Common myeloid progenitor, CD34-positive (primary cell): ENCODE data around the gene TMEM9.

ENCODE experiments used
- CTCF ChIA-PET: fragments of 350-600 bp; sonication (Branson Sonifier 250); formaldehyde crosslinking; loops from one replicate; lab custom pipeline; 2021; ENCODE audit warnings: antibody characterized with exemption; lab: Charles Lee
- POLR2A ChIA-PET: fragments of 350-600 bp; sonication (Branson Sonifier 250); formaldehyde crosslinking; loops from one replicate; lab custom pipeline; 2021; ENCODE audit warnings: antibody characterized with exemption; lab: Charles Lee
- DNase-seq, 3 donors: peaks; one replicate each; pipeline versions ENCODE4 v3.0.0 to v3.0.0-alpha.2; 2013
- H3K27ac ChIP-seq, 2 experiments: 1 replicate in 1 of 2; 2 replicates in 1 of 2; pipeline ENCODE4 v1.7.0; 2013; ENCODE audit warnings: inconsistent platforms in 2 of 2, low read length in 2 of 2, mild to moderate bottlenecking in 2 of 2, low read depth in 1 of 2, moderate library complexity in 1 of 2; ENCODE audit not compliant: severe bottlenecking in 2 of 2, insufficient read depth in 1 of 2, poor library complexity in 1 of 2
- H3K27me3 ChIP-seq, 5 experiments: replicated peaks in 2 of 5; 1 replicate in 3 of 5; 2 replicates in 2 of 5; pipeline versions ENCODE4 v1.6.1 to v1.7.0; 2013; ENCODE audit warnings: low read length in 4 of 5, mild to moderate bottlenecking in 2 of 5, moderate library complexity in 2 of 5, inconsistent platforms in 1 of 5; ENCODE audit not compliant: insufficient read depth in 5 of 5, control insufficient read depth in 4 of 5
- H3K36me3 ChIP-seq, 4 experiments: 1 replicate in 2 of 4; 2 replicates in 2 of 4; pipeline versions ENCODE4 v1.6.1 to v1.7.0; 2013; ENCODE audit warnings: low read length in 3 of 4, control low read depth in 1 of 4, mild to moderate bottlenecking in 1 of 4; ENCODE audit not compliant: control insufficient read depth in 4 of 4, insufficient read depth in 4 of 4
- H3K4me1 ChIP-seq, 4 experiments: 1 replicate in 3 of 4; 2 replicates in 1 of 4; pipeline versions ENCODE4 v1.6.1 to v1.7.1; 2013; ENCODE audit warnings: low read length in 3 of 4, mild to moderate bottlenecking in 3 of 4, control low read depth in 1 of 4, inconsistent platforms in 1 of 4, moderate library complexity in 1 of 4; ENCODE audit not compliant: control insufficient read depth in 4 of 4, insufficient read depth in 4 of 4; ENCODE audit errors: control extremely low read depth in 1 of 4
- H3K4me3 ChIP-seq, 7 experiments: 1 replicate in 4 of 7; 2 replicates in 3 of 7; pipeline versions ENCODE4 v1.5.1 to v1.7.0; 2013; ENCODE audit warnings: mild to moderate bottlenecking in 7 of 7, low read length in 6 of 7, moderate library complexity in 6 of 7, inconsistent platforms in 2 of 7, low read depth in 2 of 7, control low read depth in 1 of 7; ENCODE audit not compliant: insufficient read depth in 4 of 7, control insufficient read depth in 1 of 7; ENCODE audit errors: extremely low read depth in 1 of 7
- H3K9me3 ChIP-seq, 5 experiments: 1 replicate in 4 of 5; 2 replicates in 1 of 5; pipeline versions ENCODE4 v1.6.1 to v1.7.1; 2013; ENCODE audit warnings: low read length in 4 of 5, mild to moderate bottlenecking in 2 of 5, inconsistent platforms in 1 of 5, low read depth in 1 of 5, moderate library complexity in 1 of 5; ENCODE audit not compliant: control insufficient read depth in 4 of 5, insufficient read depth in 2 of 5; ENCODE audit errors: control extremely low read depth in 1 of 5
- WGBS: methylation state at CpG from one replicate; pipeline ENCODE4 v1.1.5; 2013; ENCODE audit not compliant: insufficient coverage; 5-methylcytosine and 5-hydroxymethylcytosine counted together

TMEM9 gene

GRCh38 chr1:201088901-201089525, 65.3 kb downstream of the TMEM9 start:
- Histone ChIP-seq H3K36me3 (no peaks in the 10 kb centered on the region), H3K27ac (no peak overlapping the region), H3K4me1 (no peaks in the 10 kb centered on the region), H3K4me3 (no peak overlapping the region), H3K27me3 (peaks cover 0 to 6% (median 0%) of the 10 kb centered on the region in 5 experiments), H3K9me3 (no peaks in the 10 kb centered on the region)
- CTCF ChIA-PET: interaction anchor here (1.2 kb wide), 1 partner anchor 133 kb away, joined by 3 read pairs; no protein-coding TSS in a partner anchor
- DNase-seq: no peak
- 98% methylated on average over 16 of the region's 19 CpGs for WGBS
- POLR2A ChIA-PET: no interaction called here

DNA sequence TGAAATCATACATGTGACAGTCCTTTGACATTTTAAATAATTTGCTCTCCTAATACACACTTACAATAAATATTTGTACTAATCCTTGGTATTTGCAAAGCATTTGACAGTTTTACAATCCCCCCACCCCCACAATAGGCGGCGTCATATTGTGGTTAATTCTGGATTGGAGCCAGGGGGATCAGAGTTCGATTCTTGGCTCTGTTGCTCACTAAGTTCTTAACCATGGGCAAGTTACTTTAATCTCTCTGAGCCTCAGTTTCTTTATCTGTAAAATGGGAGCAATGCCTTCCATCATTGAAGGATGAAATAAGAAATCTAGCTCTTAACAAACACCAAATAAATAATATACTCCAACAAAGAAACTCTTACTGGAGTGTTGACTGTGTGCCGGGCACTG, 65.9 kb downstream of the TMEM9 start:
- no peaks in the 10 kb centered on the region for H3K4me1 ChIP-seq
- H3K27me3 ChIP-seq: peaks cover 0 to 8% (median 0%) of the 10 kb centered on the region in 5 experiments
- ChIA-PET CTCF (no interaction called here), POLR2A (no interaction called here)
- peak in 2 of 3 donors; percentile 4 to 5 for DNase-seq
- no peak overlapping the region for H3K4me3 ChIP-seq
- H3K27ac ChIP-seq: no peak overlapping the region
- WGBS: 48% methylated on average over 3 of the region's 4 CpGs
- no peaks in the 10 kb centered on the region for H3K9me3 ChIP-seq
- H3K36me3 ChIP-seq: no peaks in the 10 kb centered on the region

- Histone ChIP-seq H3K27me3 (peaks cover 0 to 10% (median 0%) of the 10 kb centered on the region in 5 experiments), H3K4me1 (no peaks in the 10 kb centered on the region), H3K27ac (no peak overlapping the region), H3K9me3 (no peaks in the 10 kb centered on the region), H3K36me3 (no peaks in the 10 kb centered on the region), H3K4me3 (no peak overlapping the region)
- peak; percentile 45 to 72 (median 68) for DNase-seq
- WGBS: 74% methylated on average over 8 of the region's 12 CpGs
- ChIA-PET CTCF (interaction anchor here (0.9 to 5.6 kb wide), 19 partner anchors 9 to 137 kb away, joined by 3 to 59 read pairs (median 5); no protein-coding TSS in a partner anchor), POLR2A (no interaction called here)
Observed at GRCh38 chr1:201085902-201086735, 68.2 kb downstream of the TMEM9 start.
